Liver (tissue), 9 donors: ENCODE results near the gene DLEC1. TPM values are rescaled to one million over a fixed set of nuclear protein-coding genes. Genes with fewer than 3 reads are reported as not detected.

Source experiments
- DNase-seq: peaks from one replicate; pipeline ENCODE4 v3.0.0-alpha.2; 2017; ENCODE audit warnings: low spot score
- H3K27ac ChIP-seq, 2 donors: one replicate each; pipeline ENCODE4 v1.7.0; 2013; ENCODE audit warnings: inconsistent platforms in 2 of 2, low read length in 2 of 2, control low read depth in 1 of 2, low read depth in 1 of 2, mild to moderate bottlenecking in 1 of 2
- H3K27me3 ChIP-seq, 4 donors: one replicate each; pipeline versions ENCODE4 v1.6.1 to v1.7.0; 2013; ENCODE audit warnings: low read length in 3 of 4, inconsistent platforms in 1 of 4, mild to moderate bottlenecking in 1 of 4, moderate library complexity in 1 of 4; ENCODE audit not compliant: control insufficient read depth in 4 of 4, insufficient read depth in 4 of 4
- H3K36me3 ChIP-seq, 4 donors: one replicate each; pipeline versions ENCODE4 v1.6.1 to v1.7.0; 2013; ENCODE audit warnings: low read length in 3 of 4, mild to moderate bottlenecking in 3 of 4, low read depth in 1 of 4, moderate library complexity in 1 of 4; ENCODE audit not compliant: control insufficient read depth in 4 of 4, insufficient read depth in 3 of 4
- H3K4me1 ChIP-seq, 4 donors: one replicate each; pipeline versions ENCODE4 v1.6.1 to v1.7.0; 2013; ENCODE audit warnings: low read length in 3 of 4, mild to moderate bottlenecking in 3 of 4, moderate library complexity in 1 of 4; ENCODE audit not compliant: control insufficient read depth in 4 of 4, insufficient read depth in 4 of 4
- H3K4me3 ChIP-seq, 3 donors: one replicate each; pipeline versions ENCODE4 v1.6.1 to v1.7.0; 2013; ENCODE audit warnings: low read length in 3 of 3, control low read depth in 1 of 3, low read depth in 1 of 3, mild to moderate bottlenecking in 1 of 3
- H3K9ac ChIP-seq, 2 donors: one replicate each; pipeline ENCODE4 v1.7.0; 2013; ENCODE audit warnings: low read length in 2 of 2, mild to moderate bottlenecking in 2 of 2, moderate library complexity in 2 of 2, control low read depth in 1 of 2, low read depth in 1 of 2
- H3K9me3 ChIP-seq, 4 donors: one replicate each; pipeline versions ENCODE4 v1.6.1 to v1.7.0; 2013; ENCODE audit warnings: low read length in 3 of 4; ENCODE audit not compliant: control insufficient read depth in 4 of 4
- ATF3 ChIP-seq: IDR thresholded peaks from 2 replicates; pipeline ENCODE4 v1.6.1; 2016; ENCODE audit warnings: antibody characterized with exemption
- EGR1 ChIP-seq, 2 donors: IDR thresholded peaks; 2 replicates each; pipeline ENCODE4 v1.6.1; 2016 to 2018; ENCODE audit warnings: antibody characterized with exemption in 2 of 2, low read depth in 2 of 2
- FOXA1 ChIP-seq: IDR thresholded peaks from 2 replicates; pipeline ENCODE4 v1.6.1; 2016; ENCODE audit warnings: antibody characterized with exemption
- FOXA2 ChIP-seq: IDR thresholded peaks from 2 replicates; pipeline ENCODE4 v1.6.1; 2016; ENCODE audit warnings: antibody characterized with exemption
- HNF4A ChIP-seq, 2 donors: conservative IDR thresholded peaks; 2 replicates each; pipeline ENCODE4 v1.6.1; 2016; ENCODE audit warnings: antibody characterized with exemption in 2 of 2, mild to moderate bottlenecking in 2 of 2
- JUND ChIP-seq, 2 donors: IDR thresholded peaks; 2 replicates each; pipeline ENCODE4 v1.6.1; 2016; ENCODE audit warnings: antibody characterized with exemption in 2 of 2
- MAX ChIP-seq: IDR thresholded peaks from 2 replicates; pipeline ENCODE4 v1.6.1; 2016; ENCODE audit warnings: antibody characterized with exemption
- NR2F2 ChIP-seq: IDR thresholded peaks from 2 replicates; pipeline ENCODE4 v1.6.1; 2016; ENCODE audit warnings: antibody characterized with exemption
- RAD21 ChIP-seq, 2 donors: IDR thresholded peaks; 2 replicates each; pipeline ENCODE4 v1.6.1; 2016; ENCODE audit warnings: antibody characterized with exemption in 2 of 2, mild to moderate bottlenecking in 2 of 2
- REST ChIP-seq: IDR thresholded peaks from 2 replicates; pipeline ENCODE4 v1.6.1; 2016; ENCODE audit warnings: antibody characterized with exemption, mild to moderate bottlenecking
- RXRA ChIP-seq, 2 donors: IDR thresholded peaks; 2 replicates each; pipeline ENCODE4 v1.6.1; 2017 to 2018; ENCODE audit warnings: antibody characterized with exemption in 2 of 2, mild to moderate bottlenecking in 1 of 2
- SP1 ChIP-seq: IDR thresholded peaks from 2 replicates; pipeline ENCODE4 v1.6.1; 2018; ENCODE audit warnings: antibody characterized with exemption, mild to moderate bottlenecking
- TAF1 ChIP-seq: conservative IDR thresholded peaks from 2 replicates; pipeline ENCODE4 v1.6.1; 2016; ENCODE audit warnings: antibody characterized with exemption, mild to moderate bottlenecking
- YY1 ChIP-seq: IDR thresholded peaks from 2 replicates; pipeline ENCODE4 v1.6.1; 2016; ENCODE audit warnings: antibody characterized with exemption, mild to moderate bottlenecking
- ZBTB33 ChIP-seq: IDR thresholded peaks from 2 replicates; pipeline ENCODE4 v1.6.1; 2016; ENCODE audit warnings: antibody characterized with exemption
- WGBS: extraction: QIAGEN DNeasy Blood & Tissue Kit; methylation state at CpG from one replicate; pipeline ENCODE4 v1.1.7; 2013; 5-methylcytosine and 5-hydroxymethylcytosine counted together
- polyA plus RNA-seq, 2 donors: library from polyadenylated mRNA; stranded (reverse) in 1 of 2; unstranded in 1 of 2; fragments of 200-250 nt in 1 of 2; fragments of >200 nt in 1 of 2; fragmentation: Nextera tagmentation in 1 of 2; extraction: Ambion mirVana in 1 of 2; gene quantifications; one replicate each; pipeline versions ENCODE4 v1.2.1 to v1.2.3, GENCODE V29; 2013 to 2015
- total RNA-seq, 2 donors: library from RNA; depleted of rRNA; stranded (reverse); fragments of >200 nt; gene quantifications; one replicate each; pipeline ENCODE4 v1.2.3, GENCODE V29; 2014
- donor health status: healthy.
- donor health status: healthy.
- donor health status: healthy.
- donor health status: healthy.
- donor health status: healthy.

Gene DLEC1
- total and polyA plus RNA-seq, 4 donors, result 0.09 to 0.63 (median 0.30) TPM

- Histone ChIP-seq H3K9me3 (peaks cover 0 to 2% (median 0%) of the 10 kb centered on the region in 4 donors), H3K27ac (no peak overlapping the region), H3K4me1 (no peaks in the 10 kb centered on the region), H3K27me3 (no peaks in the 10 kb centered on the region), H3K36me3 (peaks cover 6 to 19% (median 14%) of the 10 kb centered on the region in 4 donors), H3K4me3 (no peak overlapping the region), H3K9ac (no peak overlapping the region)
- TF ChIP-seq MAX (no peak), NR2F2 (no peak), ATF3 (no peak), JUND (IDR thresholded peaks at IDR 0.05) (no peak), ZBTB33 (no peak), HNF4A (conservative IDR thresholded peaks at IDR 0.05) (no peak), REST (no peak)
- no peak for DNase-seq
- WGBS, result 86% methylated on average over 3 of the region's 3 CpGs
Observed at GRCh38 chr3:38015984-38016383, 23.0 kb upstream of the DLEC1 start.

DNA sequence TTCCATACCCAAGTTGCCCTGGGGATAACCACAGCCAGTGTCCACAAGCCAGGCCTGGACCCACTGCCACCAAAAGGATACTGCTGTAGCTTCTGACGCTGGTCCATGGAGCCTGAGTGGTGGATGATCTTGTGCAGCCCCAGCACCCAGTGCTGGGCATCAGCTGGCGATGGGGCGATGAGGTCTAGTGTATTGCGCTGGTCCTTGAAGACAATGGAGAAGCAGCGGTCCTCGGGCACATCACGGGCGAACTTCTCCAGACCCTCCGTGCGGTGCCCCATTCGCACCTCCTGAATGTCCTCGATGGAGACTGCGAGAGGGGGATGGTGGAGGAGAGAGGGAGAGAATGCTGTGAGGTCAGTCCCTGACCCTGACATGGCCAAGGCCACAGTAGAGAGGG, 22.6 kb upstream of the DLEC1 start:
- Histone ChIP-seq H3K4me3 (no peak overlapping the region), H3K9ac (no peak overlapping the region), H3K27me3 (no peaks in the 10 kb centered on the region), H3K36me3 (peaks cover 4 to 19% (median 13%) of the 10 kb centered on the region in 4 donors), H3K27ac (no peak overlapping the region), H3K9me3 (peaks cover 0 to 2% (median 0%) of the 10 kb centered on the region in 4 donors), H3K4me1 (no peaks in the 10 kb centered on the region)
- 97% methylated on average over 13 of the region's 13 CpGs for WGBS
- DNase-seq, result no peak
- TF ChIP-seq FOXA1, result no peak
- no peak for TF ChIP-seq ZBTB33
- no peak for TF ChIP-seq TAF1
- no peak for TF ChIP-seq YY1
- no peak for TF ChIP-seq REST
- no peak for TF ChIP-seq RXRA (IDR thresholded peaks at IDR 0.05)
- TF ChIP-seq EGR1 (IDR thresholded peaks at IDR 0.05; ENCODE audit: low read depth in 2 of 2), result no peak
- TF ChIP-seq RAD21 (IDR thresholded peaks at IDR 0.05), result no peak
- no peak for TF ChIP-seq SP1
- TF ChIP-seq FOXA2, result no peak
- TF ChIP-seq ATF3, result no peak
- TF ChIP-seq JUND (IDR thresholded peaks at IDR 0.05), result no peak
